HepG2 (cell line): Measurements from ENCODE around the gene MYL11. TPM values are rescaled to one million over a fixed set of nuclear protein-coding genes. Genes with fewer than 3 reads are reported as not detected.

Experiments used
- ATAC-seq: fragments of 200-7000 bp; cut with Tn5 transposase; 3 replicates; pipeline ENCODE4 v1.9.1; 2020; ENCODE audit warnings: mild to moderate bottlenecking, moderate library complexity
- BruUV-seq: library from RNA; stranded (reverse); fragments of 400-500 nt; replicated peaks from 2 replicates; lab custom pipeline; 2021; lab: Mats Ljungman, UMichigan
- CTCF ChIA-PET: fragments of 300-600 bp; formaldehyde crosslinking; extraction: SDS; loops from one replicate; lab custom pipeline; 2021; ENCODE audit warnings: low total read pairs, inconsistent platforms, low intra/inter-chr PET ratio; lab: Yijun Ruan, JAX
- POLR2A ChIA-PET: fragments of 350-600 bp; sonication (Branson Sonifier 250); formaldehyde crosslinking; loops from one replicate; lab custom pipeline; 2020; ENCODE audit warnings: antibody characterized with exemption, inconsistent platforms; lab: Yijun Ruan, JAX
- DNase-seq: peaks from one replicate; pipeline ENCODE4 v3.0.0-alpha.2; 2015; ENCODE audit warnings: low spot score
- FAIRE-seq: peaks from 3 replicates; lab custom pipeline; 2011; peaks lifted over from hg19 to GRCh38; lab: Jason Lieb, UNC
- H2AFZ ChIP-seq: one replicate; pipeline ENCODE4 v1.6.1; 2011; ENCODE audit warnings: low read length, inconsistent platforms
- H3K27ac ChIP-seq: fragments of 300-600 bp; 3 replicates; pipeline ENCODE4 v1.8.0; 2011; ENCODE audit warnings: mixed run types, mild to moderate bottlenecking, mixed read lengths, low read length, inconsistent platforms; ENCODE audit not compliant: insufficient read depth; ENCODE audit errors: extremely low read length
- H3K27me3 ChIP-seq, 2 experiments: fragments of 200-600 bp in 1 of 2; 2 replicates in 1 of 2; 3 replicates in 1 of 2; pipeline versions ENCODE4 v1.6.0 to v1.8.0; 2011; ENCODE audit warnings: low read length in 2 of 2, mild to moderate bottlenecking in 2 of 2, moderate library complexity in 2 of 2, inconsistent platforms in 1 of 2; ENCODE audit not compliant: insufficient read depth in 2 of 2, control insufficient read depth in 1 of 2
- H3K36me3 ChIP-seq, 2 experiments: fragments of 200-600 bp in 1 of 2; replicated peaks in 1 of 2; 2 replicates in 1 of 2; 3 replicates in 1 of 2; pipeline versions ENCODE4 v1.5.1 to v1.8.0; 2011; ENCODE audit warnings: low read length in 2 of 2, inconsistent platforms in 1 of 2; ENCODE audit not compliant: insufficient read depth in 2 of 2, control insufficient read depth in 1 of 2
- H3K4me1 ChIP-seq: 2 replicates; pipeline ENCODE4 v1.5.1; 2012; ENCODE audit warnings: low read length, inconsistent platforms; ENCODE audit not compliant: insufficient read depth
- H3K4me2 ChIP-seq: 2 replicates; pipeline ENCODE4 v1.6.0; 2011; ENCODE audit warnings: low read depth, low read length, inconsistent platforms
- H3K4me3 ChIP-seq, 3 experiments: fragments of 200-600 bp in 1 of 3; sonication (generic), shearing (Covaris generic) in 1 of 3; replicated peaks in 1 of 3; 2 replicates each; pipeline ENCODE4 v1.5.1; 2011 to 2016; ENCODE audit warnings: low read length in 3 of 3, inconsistent platforms in 2 of 3, low read depth in 2 of 3, mild to moderate bottlenecking in 2 of 3, control low read depth in 1 of 3, mixed read lengths in 1 of 3; ENCODE audit not compliant: insufficient read depth in 1 of 3
- H3K79me2 ChIP-seq: one replicate; pipeline ENCODE4 v1.6.1; 2011; ENCODE audit warnings: low read length, inconsistent platforms; ENCODE audit not compliant: insufficient read depth
- H3K9ac ChIP-seq: 2 replicates; pipeline ENCODE4 v1.6.0; 2011; ENCODE audit warnings: mild to moderate bottlenecking, low read depth, low read length, inconsistent platforms; ENCODE audit not compliant: insufficient read depth
- H3K9me3 ChIP-seq: 2 replicates; pipeline ENCODE4 v1.5.1; 2012; ENCODE audit warnings: mild to moderate bottlenecking, low read length
- H4K20me1 ChIP-seq: 2 replicates; pipeline ENCODE4 v1.6.0; 2011; ENCODE audit warnings: inconsistent platforms, mild to moderate bottlenecking, low read length, moderate library complexity; ENCODE audit not compliant: insufficient read depth
- ARID4A ChIP-seq: sonication (generic); formaldehyde crosslinking; IDR thresholded peaks from 2 replicates; pipeline ENCODE4 v1.5.0; 2020; ENCODE audit warnings: mild to moderate bottlenecking, missing genetic modification reagents, borderline replicate concordance
- IKZF4 ChIP-seq: sonication (generic); formaldehyde crosslinking; IDR thresholded peaks from 2 replicates; pipeline ENCODE4 v1.5.1; 2020; ENCODE audit warnings: borderline replicate concordance, mild to moderate bottlenecking, low read depth, missing genetic modification reagents; ENCODE audit errors: not compliant biosample characterization
- LBX2 ChIP-seq: sonication (generic); formaldehyde crosslinking; IDR thresholded peaks from 2 replicates; pipeline ENCODE4 v1.5.0; 2020; ENCODE audit warnings: missing genetic modification reagents, mild to moderate bottlenecking, borderline replicate concordance
- MEIS2 ChIP-seq: sonication (generic); formaldehyde crosslinking; IDR thresholded peaks from 2 replicates; pipeline ENCODE4 v1.9.0; 2021; ENCODE audit warnings: mild to moderate bottlenecking, missing genetic modification reagents
- NFATC3 ChIP-seq: sonication (generic); formaldehyde crosslinking; IDR thresholded peaks from 2 replicates; pipeline ENCODE4 v1.5.1; 2020; ENCODE audit warnings: mild to moderate bottlenecking, missing genetic modification reagents
- NR2C2 ChIP-seq: sonication (generic); formaldehyde crosslinking; IDR thresholded peaks from 2 replicates; pipeline ENCODE4 v1.4.0; 2020; ENCODE audit warnings: missing genetic modification reagents, mild to moderate bottlenecking, moderate library complexity, borderline replicate concordance
- POLR2A ChIP-seq, 2 experiments: IDR thresholded peaks; 2 replicates each; pipeline ENCODE4 v1.6.1; 2011; ENCODE audit warnings: low read depth in 2 of 2, low read length in 2 of 2, mild to moderate bottlenecking in 1 of 2, moderate library complexity in 1 of 2; ENCODE audit not compliant: insufficient read depth in 1 of 2
- RXRB ChIP-seq: IDR thresholded peaks from 2 replicates; pipeline ENCODE4 v1.6.1; 2016; ENCODE audit warnings: borderline replicate concordance, missing genetic modification reagents, missing compliant biosample characterization
- SP1 ChIP-seq, 2 experiments: fragments of 450-650 bp in 1 of 2; sonication (generic) in 1 of 2; formaldehyde crosslinking in 1 of 2; IDR thresholded peaks; 2 replicates each; pipeline versions ENCODE4 v1.4.0 to v1.6.1; 2016 to 2020; ENCODE audit warnings: missing genetic modification reagents in 1 of 2
- SP4 ChIP-seq: sonication (generic); formaldehyde crosslinking; IDR thresholded peaks from 2 replicates; pipeline ENCODE4 v1.8.1; 2023; ENCODE audit warnings: mild to moderate bottlenecking, missing genetic modification reagents
- TRAFD1 ChIP-seq: sonication (generic); formaldehyde crosslinking; IDR thresholded peaks from 2 replicates; pipeline ENCODE4 v1.5.1; 2020; ENCODE audit warnings: missing genetic modification reagents, mild to moderate bottlenecking, borderline replicate concordance
- TRIM24 ChIP-seq: sonication (generic); formaldehyde crosslinking; IDR thresholded peaks from 2 replicates; pipeline ENCODE4 v1.8.0; 2022; ENCODE audit warnings: mild to moderate bottlenecking, missing genetic modification reagents
- ZNF256 ChIP-seq: sonication (generic); formaldehyde crosslinking; conservative IDR thresholded peaks from 2 replicates; pipeline ENCODE4 v1.4.0; 2020; ENCODE audit warnings: missing genetic modification reagents
- ZNF564 ChIP-seq: sonication (generic); formaldehyde crosslinking; IDR thresholded peaks from 2 replicates; pipeline ENCODE4 v1.8.1; 2023; ENCODE audit warnings: mild to moderate bottlenecking, missing genetic modification reagents
- ZNF605 ChIP-seq: sonication (generic); formaldehyde crosslinking; IDR thresholded peaks from 2 replicates; pipeline ENCODE4 v1.8.0; 2022; ENCODE audit warnings: mild to moderate bottlenecking, missing genetic modification reagents
- WGBS: methylation state at CpG from one replicate; pipeline ENCODE4 v1.1.6; 2017; ENCODE audit warnings: low lambda C conversion rate; 5-methylcytosine and 5-hydroxymethylcytosine counted together
- in situ Hi-C: cut with HindIII; loops from 2 replicates; pipeline ENCODE4 v1.10.0; 2017; ENCODE audit warnings: low pct_unique_long_range_greater_than_20kb; ENCODE audit not compliant: extremely low pct_ligation_motif_present
- intact Hi-C: fragments of 100-400 bp; cut with micrococcal nuclease; formaldehyde crosslinking; loops from one replicate; pipeline ENCODE4 v1.10.0; 2022; ENCODE audit not compliant: unreplicated experiment
- polyA plus RNA-seq, 8 experiments: library from polyadenylated mRNA; depleted of rRNA in 3 of 8; stranded (reverse) in 7 of 8; unstranded in 1 of 8; fragments of >200 nt; fragmentation: Illumina TruSeq in 4 of 8; extraction: Trizol in 4 of 8; gene quantifications; 2 replicates each; pipeline versions ENCODE4 v1.2.1 to v1.2.3, GENCODE V29; 2011 to 2016; ENCODE audit warnings: low read depth in 4 of 8, missing spikeins in 1 of 8, mixed read lengths in 1 of 8; ENCODE audit not compliant: insufficient read depth in 1 of 8
- total RNA-seq, 5 experiments: library from RNA; depleted of rRNA; stranded (reverse); fragments of >200 nt; fragmentation: Illumina TruSeq; extraction: Trizol; gene quantifications; 2 replicates each; pipeline ENCODE4 v1.2.3, GENCODE V29; 2016; ENCODE audit warnings: low read depth in 1 of 5

The MYL11 gene
- total and polyA plus RNA-seq, 2 of the 13 experiments (the other 11 are each of a cell fraction or from before 2014, with no cell fraction given), result not detected

GRCh38 chr16:30369091-30369937, 5.3 kb upstream of the MYL11 start:
- Histone ChIP-seq H3K79me2 (peaks cover 37% of the 10 kb centered on the region), H2AFZ (no peak overlapping the region), H3K27me3 (no peaks in the 10 kb centered on the region; a peak in 1 of 5 replicates), H3K9me3 (no peaks in the 10 kb centered on the region), H3K36me3 (peaks cover 8 to 16% of the 10 kb centered on the region in 2 experiments; a peak in 3 of 5 replicates), H3K4me1 (peaks cover 45% of the 10 kb centered on the region), H3K27ac (peak overlapping the region; percentile 51), H3K4me3 (peak overlapping the region; percentile 80 to 90 (median 86)), H3K4me2 (peak overlapping the region; percentile 91), H3K9ac (peak overlapping the region; percentile 75), H4K20me1 (peaks cover 20% of the 10 kb centered on the region; the same call in 1 of the 2 replicates)
- in situ Hi-C loops, result no loop called here
- no peak for ATAC-seq
- ChIA-PET CTCF (interaction anchor here (1.4 kb wide), 1 partner anchor 40 kb away, joined by 3 read pairs; no protein-coding TSS in a partner anchor), POLR2A (interaction anchor here (1.2 to 4.7 kb wide), 7 partner anchors 12 to 38 kb away, joined by 3 to 94 read pairs (median 26); partner anchors contain the start of genes CD2BP2, ZNF48 and ZNF771)
- no peak for DNase-seq
- BruUV-seq, result no TSS peak
- under 1% methylated on average over 23 of the region's 45 CpGs for WGBS
- FAIRE-seq, result no peak
- intact Hi-C loops, result no loop called here
- TF ChIP-seq MEIS2 (CRISPR knock-in tag) (no peak), NFATC3 (peak; percentile 85; the same call in 1 of the 2 replicates), ZNF256 (CRISPR knock-in tag) (peak; percentile 58; the same call in 1 of the 2 replicates), ARID4A (CRISPR knock-in tag) (no peak; the same call in 1 of the 2 replicates), RXRB (CRISPR knock-in tag) (no peak), TRIM24 (CRISPR knock-in tag) (no peak), ZNF564 (CRISPR knock-in tag) (no peak), ZNF605 (CRISPR knock-in tag) (no peak), IKZF4 (peak; percentile 54), TRAFD1 (CRISPR knock-in tag) (peak; percentile 46; the same call in 1 of the 2 replicates), POLR2A (IDR thresholded peaks at IDR 0.05; ENCODE audit: insufficient read depth in 1 of 2, low read depth in 2 of 2, low read length in 2 of 2) (no peak), SP1 (IDR thresholded peaks at IDR 0.05) (no peak), SP1 (CRISPR knock-in tag; IDR thresholded peaks at IDR 0.05) (no peak), LBX2 (CRISPR knock-in tag) (0 out of 2 replicates have a peak, but pooled peaks have one; percentile 28), SP4 (peak; percentile 54; the same call in 1 of the 2 replicates), NR2C2 (CRISPR knock-in tag) (0 out of 2 replicates have a peak, but pooled peaks have one; percentile 16)
